Fibroblast of villous mesenchyme (primary cell): ENCODE measurements around the gene CHST4. TPM values are rescaled to one million over a fixed set of nuclear protein-coding genes. Genes with fewer than 3 reads are reported as not detected.
"Not testable (repeated sequence)": the region's sequence is repeated elsewhere in the genome, so short reads cannot be mapped to it uniquely, and the experiment has no call there.

Source experiments
- DNase-seq: peaks from one replicate; pipeline ENCODE4 v3.0.0-alpha.2; 2010; ENCODE audit warnings: low read depth
- H3K4me3 ChIP-seq: 2 replicates; pipeline ENCODE4 v1.5.1; 2011; ENCODE audit warnings: low read depth, mild to moderate bottlenecking, low read length
- CTCF ChIP-seq: IDR thresholded peaks from 2 replicates; pipeline ENCODE4 v1.5.1; 2012; ENCODE audit warnings: low read depth, mild to moderate bottlenecking, low read length; ENCODE audit not compliant: insufficient read depth
- total RNA-seq: library from RNA; depleted of rRNA; stranded (reverse); fragments of >200 nt; gene quantifications from 2 replicates; pipeline ENCODE4 v1.2.3, GENCODE V29; 2012

The CHST4 gene
- total RNA-seq, 1 donor = not detected

- no peak overlapping the region for H3K4me3 ChIP-seq
- TF ChIP-seq CTCF = no peak
- no peak for DNase-seq
Measured at GRCh38 chr16:71557299-71557698, 31.1 kb downstream of the CHST4 start.

- no peak for DNase-seq
- no peak for TF ChIP-seq CTCF
- H3K4me3 ChIP-seq = no peak overlapping the region
Measured at GRCh38 chr16:71557954-71558582, 31.8 kb downstream of the CHST4 start.

- no peak overlapping the region for H3K4me3 ChIP-seq
- no peak for TF ChIP-seq CTCF
- no peak for DNase-seq
Measured at GRCh38 chr16:71559855-71560254, 33.6 kb downstream of the CHST4 start.

- H3K4me3 ChIP-seq, DNase-seq: not testable (repeated sequence)
Measured at GRCh38 chr16:71561886-71562285, 35.7 kb downstream of the CHST4 start.

GRCh38 chr16:71562552-71562951 is 36.3 kb downstream of the CHST4 start:
- no peak for TF ChIP-seq CTCF
- DNase-seq = no peak
- no peak overlapping the region for H3K4me3 ChIP-seq

- no peak for TF ChIP-seq CTCF
- no peak for DNase-seq
- H3K4me3 ChIP-seq = peak overlapping the region; percentile 82
Measured at GRCh38 chr16:71564335-71564967, 38.2 kb downstream of the CHST4 start.

GRCh38 chr16:71565812-71566700 is 39.8 kb downstream of the CHST4 start:
- TF ChIP-seq CTCF = no peak
- DNase-seq = no peak
- H3K4me3 ChIP-seq = peak overlapping the region; percentile 82
